ENCODE data around the gene ADTRP. TPM values are rescaled to one million over a fixed set of nuclear protein-coding genes. Genes with fewer than 3 reads are reported as not detected.

The ADTRP gene
- total and polyA plus RNA-seq, 2 donors (not counting 1 experiment from before 2014, with no cell fraction given): 0.23 to 1.7 TPM

GRCh38 chr6:11773013-11773412 lies 5.6 kb downstream of the ADTRP start:
- Histone ChIP-seq H3K4me1 (ENCODE audit: control insufficient read depth, extremely low read depth, insufficient read depth, low read length) (peaks cover 24% of the 10 kb centered on the region), H3K9me3 (ENCODE audit: control insufficient read depth, insufficient read depth, low read depth, low read length) (no peaks in the 10 kb centered on the region), H3K27ac (ENCODE audit: insufficient read depth, low read length) (no peak overlapping the region), H3K36me3 (ENCODE audit: control insufficient read depth, insufficient read depth, low read length) (no peaks in the 10 kb centered on the region), H3K27me3 (ENCODE audit: control insufficient read depth, insufficient read depth, low read length) (no peaks in the 10 kb centered on the region), H3K9ac (ENCODE audit: insufficient read depth, low read length) (no peak overlapping the region), H3K79me2 (ENCODE audit: control insufficient read depth, insufficient read depth, low read length) (no peaks in the 10 kb centered on the region), H3K4me3 (replicated peaks in 1 of 4; ENCODE audit: control extremely low read depth in 1 of 4, insufficient read depth in 1 of 4, low read depth in 3 of 4, low read length in 4 of 4) (no peak overlapping the region), H2AFZ (ENCODE audit: low read length) (no peak overlapping the region), H3K4me2 (ENCODE audit: extremely low read depth, insufficient read depth, low read length) (no peak overlapping the region), H4K20me1 (ENCODE audit: control insufficient read depth, extremely low read depth, insufficient read depth, low read length) (no peaks in the 10 kb centered on the region)
- no peak for TF ChIP-seq EZH2 (IDR thresholded peaks at IDR 0.05; ENCODE audit: low read length, missing control alignments)
- TF ChIP-seq, protein P1, sequence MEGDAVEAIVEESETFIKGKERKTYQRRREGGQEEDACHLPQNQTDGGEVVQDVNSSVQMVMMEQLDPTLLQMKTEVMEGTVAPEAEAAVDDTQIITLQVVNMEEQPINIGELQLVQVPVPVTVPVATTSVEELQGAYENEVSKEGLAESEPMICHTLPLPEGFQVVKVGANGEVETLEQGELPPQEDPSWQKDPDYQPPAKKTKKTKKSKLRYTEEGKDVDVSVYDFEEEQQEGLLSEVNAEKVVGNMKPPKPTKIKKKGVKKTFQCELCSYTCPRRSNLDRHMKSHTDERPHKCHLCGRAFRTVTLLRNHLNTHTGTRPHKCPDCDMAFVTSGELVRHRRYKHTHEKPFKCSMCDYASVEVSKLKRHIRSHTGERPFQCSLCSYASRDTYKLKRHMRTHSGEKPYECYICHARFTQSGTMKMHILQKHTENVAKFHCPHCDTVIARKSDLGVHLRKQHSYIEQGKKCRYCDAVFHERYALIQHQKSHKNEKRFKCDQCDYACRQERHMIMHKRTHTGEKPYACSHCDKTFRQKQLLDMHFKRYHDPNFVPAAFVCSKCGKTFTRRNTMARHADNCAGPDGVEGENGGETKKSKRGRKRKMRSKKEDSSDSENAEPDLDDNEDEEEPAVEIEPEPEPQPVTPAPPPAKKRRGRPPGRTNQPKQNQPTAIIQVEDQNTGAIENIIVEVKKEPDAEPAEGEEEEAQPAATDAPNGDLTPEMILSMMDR (conservative IDR thresholded peaks at IDR 0.05 in 1 of 2, IDR thresholded peaks at IDR 0.05 in 1 of 2; ENCODE audit: low read depth in 1 of 2, low read length in 2 of 2): no peak
- DNase-seq (ENCODE audit: low read depth in 2 of 2): no peak

DNA sequence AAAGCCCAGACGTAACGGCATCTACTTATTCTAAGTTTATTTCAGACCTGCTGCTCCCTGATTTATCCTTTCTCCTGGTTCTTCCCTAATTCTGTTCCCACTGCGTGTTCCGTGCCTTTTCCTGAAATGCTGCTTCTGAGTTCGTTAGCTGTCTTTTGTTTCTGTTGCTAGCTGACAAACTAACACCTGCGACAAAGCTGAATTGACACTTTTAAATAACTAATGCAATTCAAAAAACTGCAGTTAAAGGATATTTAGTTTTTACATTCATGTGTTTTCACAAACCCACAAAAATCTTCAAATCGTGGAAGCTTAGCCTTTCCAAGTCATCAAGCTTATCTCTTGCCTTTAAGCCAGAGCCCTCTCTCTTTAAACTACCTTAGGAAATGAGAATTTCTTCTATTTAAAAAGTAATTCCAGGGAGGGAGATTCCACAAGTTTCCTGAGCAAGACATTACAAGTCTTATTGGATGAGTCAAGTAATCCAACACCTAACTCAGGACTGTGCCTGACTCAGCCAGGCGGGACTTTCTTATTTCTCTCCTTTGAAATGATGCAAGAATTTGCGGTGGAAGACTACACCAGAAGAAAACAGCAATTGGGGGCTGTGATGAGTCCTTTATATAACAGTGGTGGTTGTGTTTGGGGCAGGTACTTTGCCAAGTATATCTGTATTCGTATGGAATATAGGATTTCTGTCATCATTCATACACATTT lies 6.3 kb downstream of the ADTRP start:
- no peaks in the 10 kb centered on the region for H3K79me2 ChIP-seq (ENCODE audit: control insufficient read depth, insufficient read depth, low read length)
- H3K27ac ChIP-seq (ENCODE audit: insufficient read depth, low read length): peak overlapping the region; percentile 91
- peak overlapping the region; percentile 46 for H3K4me2 ChIP-seq (ENCODE audit: extremely low read depth, insufficient read depth, low read length)
- H3K4me3 ChIP-seq (replicated peaks in 1 of 4; ENCODE audit: control extremely low read depth in 1 of 4, insufficient read depth in 1 of 4, low read depth in 3 of 4, low read length in 4 of 4): no peak overlapping the region
- peak; percentile 88 to 99 for DNase-seq (ENCODE audit: low read depth in 2 of 2)
- H2AFZ ChIP-seq (ENCODE audit: low read length): no peak overlapping the region
- H3K9me3 ChIP-seq (ENCODE audit: control insufficient read depth, insufficient read depth, low read depth, low read length): no peaks in the 10 kb centered on the region
- no peak overlapping the region for H3K9ac ChIP-seq (ENCODE audit: insufficient read depth, low read length)
- no peaks in the 10 kb centered on the region for H3K27me3 ChIP-seq (ENCODE audit: control insufficient read depth, insufficient read depth, low read length)
- H4K20me1 ChIP-seq (ENCODE audit: control insufficient read depth, extremely low read depth, insufficient read depth, low read length): no peaks in the 10 kb centered on the region
- H3K36me3 ChIP-seq (ENCODE audit: control insufficient read depth, insufficient read depth, low read length): no peaks in the 10 kb centered on the region
- H3K4me1 ChIP-seq (ENCODE audit: control insufficient read depth, extremely low read depth, insufficient read depth, low read length): peaks cover 25% of the 10 kb centered on the region
- TF ChIP-seq, protein P1 (conservative IDR thresholded peaks at IDR 0.05 in 1 of 2, IDR thresholded peaks at IDR 0.05 in 1 of 2; ENCODE audit: low read depth in 1 of 2, low read length in 2 of 2): no peak
- TF ChIP-seq EZH2 (IDR thresholded peaks at IDR 0.05; ENCODE audit: low read length, missing control alignments): no peak

DNA sequence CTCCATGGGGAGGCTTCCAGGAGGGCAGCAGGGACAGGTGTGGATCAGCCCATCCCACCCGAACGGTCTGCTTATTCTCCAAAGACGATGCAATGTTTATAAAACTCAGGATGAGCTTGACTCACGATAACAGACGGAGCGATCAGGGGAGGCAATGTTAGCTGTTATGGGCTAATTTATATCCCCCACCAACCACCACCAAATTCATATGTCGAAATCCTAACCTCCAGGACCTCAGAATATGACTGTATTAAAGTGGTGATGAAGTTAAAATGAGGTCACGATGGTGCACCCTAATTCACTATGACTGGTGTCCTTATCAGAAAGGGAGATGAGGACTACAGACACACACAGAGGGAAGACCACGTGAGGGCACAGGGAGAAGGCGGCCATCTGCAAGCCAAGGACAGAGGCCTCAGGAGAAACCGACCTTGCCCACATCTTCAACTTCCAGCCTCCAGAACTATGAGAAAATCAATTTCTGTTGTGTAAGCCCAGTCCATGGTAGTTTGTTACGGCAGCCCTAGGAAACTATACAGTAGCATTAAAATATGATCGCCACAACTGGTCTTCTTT lies 7.0 kb downstream of the ADTRP start:
- peaks cover 28% of the 10 kb centered on the region for H3K4me1 ChIP-seq (ENCODE audit: control insufficient read depth, extremely low read depth, insufficient read depth, low read length)
- H4K20me1 ChIP-seq (ENCODE audit: control insufficient read depth, extremely low read depth, insufficient read depth, low read length): no peaks in the 10 kb centered on the region
- no peak overlapping the region for H2AFZ ChIP-seq (ENCODE audit: low read length)
- H3K9me3 ChIP-seq (ENCODE audit: control insufficient read depth, insufficient read depth, low read depth, low read length): no peaks in the 10 kb centered on the region
- DNase-seq (ENCODE audit: low read depth in 2 of 2): peak; percentile 17 to 30
- no peak overlapping the region for H3K4me3 ChIP-seq (replicated peaks in 1 of 4; ENCODE audit: control extremely low read depth in 1 of 4, insufficient read depth in 1 of 4, low read depth in 3 of 4, low read length in 4 of 4)
- H3K4me2 ChIP-seq (ENCODE audit: extremely low read depth, insufficient read depth, low read length): no peak overlapping the region
- peak overlapping the region; percentile 91 for H3K27ac ChIP-seq (ENCODE audit: insufficient read depth, low read length)
- H3K9ac ChIP-seq (ENCODE audit: insufficient read depth, low read length): peak overlapping the region; percentile 43
- TF ChIP-seq EZH2 (IDR thresholded peaks at IDR 0.05; ENCODE audit: low read length, missing control alignments): no peak
- TF ChIP-seq, protein P1 (conservative IDR thresholded peaks at IDR 0.05 in 1 of 2, IDR thresholded peaks at IDR 0.05 in 1 of 2; ENCODE audit: low read depth in 1 of 2, low read length in 2 of 2): no peak
- H3K36me3 ChIP-seq (ENCODE audit: control insufficient read depth, insufficient read depth, low read length): no peaks in the 10 kb centered on the region
- H3K79me2 ChIP-seq (ENCODE audit: control insufficient read depth, insufficient read depth, low read length): no peaks in the 10 kb centered on the region
- no peaks in the 10 kb centered on the region for H3K27me3 ChIP-seq (ENCODE audit: control insufficient read depth, insufficient read depth, low read length)
